Dedifferentiated amniotic fluid mesenchymal stem cell (primary cell): ENCODE data around the gene RAN.
"Not testable (repeated sequence)": the region's sequence is repeated elsewhere in the genome, so short reads cannot be mapped to it uniquely, and the experiment has no call there.

Experiments used
- DNase-seq: peaks from one replicate; pipeline ENCODE4 v3.0.0-alpha.2; 2016; ENCODE audit errors: extremely low spot score

The RAN gene

GRCh38 chr12:130871286-130872178 is at the start of gene RAN:
Gene RAN, plus strand, starts transcription at chr12:130872066. Its CDS starts 528 bp downstream, at chr12:130872594.
- DNase-seq, result peak; percentile 81

GRCh38 chr12:130825771-130826150 is 46.1 kb upstream of the RAN start:
- no peak for DNase-seq

- peak; percentile 23 for DNase-seq
These were observed 45.6 kb upstream of the RAN start for GRCh38 chr12:130826151-130826801.

- no peak for DNase-seq
These were observed 44.4 kb upstream of the RAN start for GRCh38 chr12:130827432-130827831.

- DNase-seq, result no peak
These were observed 43.0 kb upstream of the RAN start for GRCh38 chr12:130828895-130829294.

- no peak for DNase-seq
These were observed 42.2 kb upstream of the RAN start for GRCh38 chr12:130829391-130830245.

- DNase-seq, result no peak
These were observed 41.7 kb upstream of the RAN start for GRCh38 chr12:130830246-130830551.

- no peak for DNase-seq
These were observed 40.6 kb upstream of the RAN start for GRCh38 chr12:130831246-130831645.

- DNase-seq, result no peak
These were observed 39.9 kb upstream of the RAN start for GRCh38 chr12:130831876-130832405.

- no peak for DNase-seq
These were observed 39.2 kb upstream of the RAN start for GRCh38 chr12:130832561-130833209.

GRCh38 chr12:130835011-130835410 is 36.9 kb upstream of the RAN start:
- DNase-seq, result no peak

- DNase-seq, result no peak
These were observed 36.4 kb upstream of the RAN start for GRCh38 chr12:130835436-130835835.

GRCh38 chr12:130838284-130838950 is 33.4 kb upstream of the RAN start:
- DNase-seq, result no peak

GRCh38 chr12:130838951-130839769 is 32.7 kb upstream of the RAN start, which contains the start of gene STX2:
Gene STX2, minus strand, starts transcription at chr12:130839250. Its CDS starts 151 bp downstream, at chr12:130839099.
- peak; percentile 62 for DNase-seq

GRCh38 chr12:130839770-130840404 is 32.0 kb upstream of the RAN start:
- DNase-seq, result no peak

GRCh38 chr12:130846369-130846768 is 25.5 kb upstream of the RAN start:
- DNase-seq, result peak; percentile 47

- peak; percentile 54 for DNase-seq
These were observed 24.8 kb upstream of the RAN start for GRCh38 chr12:130847112-130847511.

- DNase-seq, result not testable (repeated sequence)
These were observed 23.8 kb upstream of the RAN start for GRCh38 chr12:130848105-130848504.

GRCh38 chr12:130848785-130849305 is 23.0 kb upstream of the RAN start:
- not testable (repeated sequence) for DNase-seq
